SK-N-SH (cell line): ENCODE measurements around the gene CAPZA2.
A peak's percentile ranks its signal among the peaks of the same experiment; 100 is the strongest.

Experiments
- CHD2 ChIP-seq: fragments of 150-350 bp; IDR thresholded peaks from 2 replicates; pipeline ENCODE4 v1.6.1; 2018; ENCODE audit warnings: low read length; ENCODE audit not compliant: partially characterized antibody
- EZH2phosphoT487 ChIP-seq: fragments of 200-600 bp; sonication (generic); IDR thresholded peaks from 2 replicates; pipeline ENCODE4 v1.6.1; 2017; ENCODE audit warnings: low read depth, mixed run types, mild to moderate bottlenecking, antibody characterized with exemption, moderate library complexity, borderline replicate concordance
- GABPA ChIP-seq: IDR thresholded peaks from 2 replicates; pipeline ENCODE4 v1.4.0; 2012; ENCODE audit warnings: low read depth, mild to moderate bottlenecking
- POLR2AphosphoS5 ChIP-seq: IDR thresholded peaks from 2 replicates; pipeline ENCODE4 v1.6.1; 2012; ENCODE audit warnings: low read depth, low read length
- TF ChIP-seq, protein P1 (sequence below): fragments of 200-600 bp; sonication (generic); IDR thresholded peaks from 2 replicates; pipeline ENCODE4 v1.6.1; 2017; ENCODE audit warnings: antibody characterized with exemption, mild to moderate bottlenecking, moderate library complexity
- TF ChIP-seq, protein P2 (sequence below): IDR thresholded peaks from 2 replicates; pipeline ENCODE4 v1.4.0; 2012; ENCODE audit warnings: low read depth, borderline replicate concordance

DNA sequence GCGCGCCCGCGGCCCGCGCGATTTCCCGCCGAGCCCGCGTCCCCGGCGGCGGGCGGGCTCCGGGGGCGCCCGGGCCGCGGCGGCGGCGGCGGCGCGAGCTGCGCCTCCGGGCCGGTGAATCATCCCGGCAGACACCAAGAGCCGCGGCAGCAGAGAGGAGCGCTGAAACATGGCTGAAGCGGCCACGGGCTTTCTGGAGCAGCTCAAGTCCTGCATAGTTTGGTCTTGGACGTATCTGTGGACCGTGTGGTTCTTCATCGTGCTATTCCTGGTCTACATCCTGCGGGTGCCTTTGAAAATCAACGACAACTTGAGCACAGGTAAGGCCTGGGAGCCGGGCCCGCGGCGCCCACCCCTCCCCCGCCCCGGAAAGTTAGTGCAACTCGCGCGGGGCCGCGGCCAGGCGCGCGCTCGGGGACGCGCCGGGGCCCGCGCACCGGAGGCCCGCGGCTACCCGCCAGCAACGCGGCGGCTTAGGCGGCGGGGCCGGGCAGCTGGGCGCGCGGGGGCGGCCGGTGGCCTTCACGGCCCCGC, 91.1 kb downstream of the CAPZA2 start, which contains the start of gene ST7:
- TF ChIP-seq GABPA, result no peak
- TF ChIP-seq, protein P1, sequence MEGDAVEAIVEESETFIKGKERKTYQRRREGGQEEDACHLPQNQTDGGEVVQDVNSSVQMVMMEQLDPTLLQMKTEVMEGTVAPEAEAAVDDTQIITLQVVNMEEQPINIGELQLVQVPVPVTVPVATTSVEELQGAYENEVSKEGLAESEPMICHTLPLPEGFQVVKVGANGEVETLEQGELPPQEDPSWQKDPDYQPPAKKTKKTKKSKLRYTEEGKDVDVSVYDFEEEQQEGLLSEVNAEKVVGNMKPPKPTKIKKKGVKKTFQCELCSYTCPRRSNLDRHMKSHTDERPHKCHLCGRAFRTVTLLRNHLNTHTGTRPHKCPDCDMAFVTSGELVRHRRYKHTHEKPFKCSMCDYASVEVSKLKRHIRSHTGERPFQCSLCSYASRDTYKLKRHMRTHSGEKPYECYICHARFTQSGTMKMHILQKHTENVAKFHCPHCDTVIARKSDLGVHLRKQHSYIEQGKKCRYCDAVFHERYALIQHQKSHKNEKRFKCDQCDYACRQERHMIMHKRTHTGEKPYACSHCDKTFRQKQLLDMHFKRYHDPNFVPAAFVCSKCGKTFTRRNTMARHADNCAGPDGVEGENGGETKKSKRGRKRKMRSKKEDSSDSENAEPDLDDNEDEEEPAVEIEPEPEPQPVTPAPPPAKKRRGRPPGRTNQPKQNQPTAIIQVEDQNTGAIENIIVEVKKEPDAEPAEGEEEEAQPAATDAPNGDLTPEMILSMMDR, result no peak
- peak; percentile 73; the same call in 1 of the 2 replicates for TF ChIP-seq POLR2AphosphoS5
- TF ChIP-seq CHD2, result peak; percentile 14
- TF ChIP-seq, protein P2, sequence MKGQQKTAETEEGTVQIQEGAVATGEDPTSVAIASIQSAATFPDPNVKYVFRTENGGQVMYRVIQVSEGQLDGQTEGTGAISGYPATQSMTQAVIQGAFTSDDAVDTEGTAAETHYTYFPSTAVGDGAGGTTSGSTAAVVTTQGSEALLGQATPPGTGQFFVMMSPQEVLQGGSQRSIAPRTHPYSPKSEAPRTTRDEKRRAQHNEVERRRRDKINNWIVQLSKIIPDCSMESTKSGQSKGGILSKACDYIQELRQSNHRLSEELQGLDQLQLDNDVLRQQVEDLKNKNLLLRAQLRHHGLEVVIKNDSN, result no peak
- TF ChIP-seq EZH2phosphoT487, result no peak
